Panc1 (cell line): ENCODE data around the gene PRH2. TPM values are rescaled to one million over a fixed set of nuclear protein-coding genes. Genes with fewer than 3 reads are reported as not detected.

ENCODE experiments used
- ATAC-seq: fragments of 200-7000 bp; cut with Tn5 transposase; 2 replicates; pipeline ENCODE4 v1.9.1; 2020; ENCODE audit warnings: mild to moderate bottlenecking, moderate library complexity
- BruUV-seq: library from RNA; stranded (reverse); fragments of 400-500 nt; replicated peaks from 2 replicates; lab custom pipeline; 2021; lab: Mats Ljungman, UMichigan
- CTCF ChIA-PET: fragments of 300-600 bp; sonication (Branson Sonifier 250); formaldehyde crosslinking; loops from one replicate; lab custom pipeline; 2022; ENCODE audit warnings: antibody characterized with exemption; lab: Charles Lee
- POLR2A ChIA-PET: fragments of 300-600 bp; sonication (Branson Sonifier 250); formaldehyde crosslinking; loops from one replicate; lab custom pipeline; 2022; ENCODE audit warnings: antibody characterized with exemption; lab: Charles Lee
- DNase-seq: peaks from one replicate; pipeline ENCODE4 v3.0.0-alpha.2; 2010; ENCODE audit warnings: low read depth, low spot score
- H3K27ac ChIP-seq: 2 replicates; pipeline ENCODE4 v1.5.1; 2011; ENCODE audit warnings: mild to moderate bottlenecking, low read length, inconsistent platforms
- H3K27me3 ChIP-seq: fragments of 200-500 bp; sonication (Bioruptor generic); 2 replicates; pipeline ENCODE4 v1.6.0; 2014; ENCODE audit warnings: low read length, inconsistent platforms; ENCODE audit not compliant: control insufficient read depth, insufficient read depth
- H3K36me3 ChIP-seq: fragments of 200-500 bp; sonication (Bioruptor generic); 2 replicates; pipeline ENCODE4 v1.5.1; 2014; ENCODE audit warnings: inconsistent platforms, mild to moderate bottlenecking, low read length, moderate library complexity; ENCODE audit not compliant: control insufficient read depth, insufficient read depth
- H3K4me1 ChIP-seq: 2 replicates; pipeline ENCODE4 v1.5.1; 2011; ENCODE audit warnings: inconsistent platforms, mild to moderate bottlenecking, low read length, moderate library complexity; ENCODE audit not compliant: control insufficient read depth, insufficient read depth
- H3K4me3 ChIP-seq, 2 experiments: 2 replicates each; pipeline ENCODE4 v1.5.1; 2011 to 2012; ENCODE audit warnings: low read depth in 2 of 2, low read length in 2 of 2, mild to moderate bottlenecking in 2 of 2, inconsistent platforms in 1 of 2, moderate library complexity in 1 of 2
- H3K9me3 ChIP-seq: fragments of 200-500 bp; sonication (Bioruptor generic); 2 replicates; pipeline ENCODE4 v1.5.1; 2014; ENCODE audit warnings: low read depth, mild to moderate bottlenecking, inconsistent platforms, low read length, moderate library complexity; ENCODE audit not compliant: control insufficient read depth, insufficient read depth
- CTCF ChIP-seq: fragments of 450-650 bp; IDR thresholded peaks from 2 replicates; pipeline ENCODE4 v1.5.1; 2017; ENCODE audit warnings: mild to moderate bottlenecking
- POLR2AphosphoS5 ChIP-seq: IDR thresholded peaks from 2 replicates; pipeline ENCODE4 v1.6.1; 2012; ENCODE audit warnings: mild to moderate bottlenecking, low read depth, low read length, moderate library complexity
- SIN3A ChIP-seq: IDR thresholded peaks from 2 replicates; pipeline ENCODE4 v1.6.1; 2012; ENCODE audit warnings: low read depth, mild to moderate bottlenecking, low read length, moderate library complexity, borderline replicate concordance; ENCODE audit not compliant: insufficient read depth
- TCF7L2 ChIP-seq: IDR thresholded peaks from 2 replicates; pipeline ENCODE4 v1.6.1; 2011; ENCODE audit warnings: mild to moderate bottlenecking, low read depth, low read length, inconsistent platforms
- in situ Hi-C: cut with HindIII; loops from 2 replicates; pipeline ENCODE4 v1.10.0; 2016; ENCODE audit warnings: low sequenced_read_pairs, low pct_unique_long_range_greater_than_20kb
- intact Hi-C: fragments of 100-400 bp; cut with micrococcal nuclease; formaldehyde crosslinking; loops from one replicate; pipeline ENCODE4 v1.10.0; 2022; ENCODE audit not compliant: unreplicated experiment
- total RNA-seq: library from RNA; stranded (reverse); gene quantifications from one replicate; pipeline ENCODE4 v1.2.1, GENCODE V29; 2021; ENCODE audit not compliant: unreplicated experiment
- TF ChIP-seq, protein P1 (sequence below), 2 experiments: IDR thresholded peaks; 2 replicates each; pipeline ENCODE4 v1.6.1; 2011 to 2012; ENCODE audit warnings: low read depth in 2 of 2, control low read depth in 1 of 2, low read length in 1 of 2, mild to moderate bottlenecking in 1 of 2, moderate library complexity in 1 of 2; ENCODE audit not compliant: insufficient read depth in 1 of 2

PRH2 gene
- total RNA-seq, 1 experiment from 2014 or later: not detected

- Histone ChIP-seq H3K36me3 (no peaks in the 10 kb centered on the region), H3K4me3 (no peak overlapping the region), H3K9me3 (no peaks in the 10 kb centered on the region), H3K27ac (no peak overlapping the region), H3K27me3 (no peaks in the 10 kb centered on the region), H3K4me1 (no peaks in the 10 kb centered on the region)
- intact Hi-C loops (no loop called here), in situ Hi-C loops (no loop called here)
- ChIA-PET POLR2A (no interaction called here), CTCF (no interaction called here)
- DNase-seq: no peak
- no TSS peak for BruUV-seq
- ATAC-seq: no peak
- TF ChIP-seq CTCF (no peak), SIN3A (no peak), POLR2AphosphoS5 (no peak), TCF7L2 (no peak)
- TF ChIP-seq, protein P1, sequence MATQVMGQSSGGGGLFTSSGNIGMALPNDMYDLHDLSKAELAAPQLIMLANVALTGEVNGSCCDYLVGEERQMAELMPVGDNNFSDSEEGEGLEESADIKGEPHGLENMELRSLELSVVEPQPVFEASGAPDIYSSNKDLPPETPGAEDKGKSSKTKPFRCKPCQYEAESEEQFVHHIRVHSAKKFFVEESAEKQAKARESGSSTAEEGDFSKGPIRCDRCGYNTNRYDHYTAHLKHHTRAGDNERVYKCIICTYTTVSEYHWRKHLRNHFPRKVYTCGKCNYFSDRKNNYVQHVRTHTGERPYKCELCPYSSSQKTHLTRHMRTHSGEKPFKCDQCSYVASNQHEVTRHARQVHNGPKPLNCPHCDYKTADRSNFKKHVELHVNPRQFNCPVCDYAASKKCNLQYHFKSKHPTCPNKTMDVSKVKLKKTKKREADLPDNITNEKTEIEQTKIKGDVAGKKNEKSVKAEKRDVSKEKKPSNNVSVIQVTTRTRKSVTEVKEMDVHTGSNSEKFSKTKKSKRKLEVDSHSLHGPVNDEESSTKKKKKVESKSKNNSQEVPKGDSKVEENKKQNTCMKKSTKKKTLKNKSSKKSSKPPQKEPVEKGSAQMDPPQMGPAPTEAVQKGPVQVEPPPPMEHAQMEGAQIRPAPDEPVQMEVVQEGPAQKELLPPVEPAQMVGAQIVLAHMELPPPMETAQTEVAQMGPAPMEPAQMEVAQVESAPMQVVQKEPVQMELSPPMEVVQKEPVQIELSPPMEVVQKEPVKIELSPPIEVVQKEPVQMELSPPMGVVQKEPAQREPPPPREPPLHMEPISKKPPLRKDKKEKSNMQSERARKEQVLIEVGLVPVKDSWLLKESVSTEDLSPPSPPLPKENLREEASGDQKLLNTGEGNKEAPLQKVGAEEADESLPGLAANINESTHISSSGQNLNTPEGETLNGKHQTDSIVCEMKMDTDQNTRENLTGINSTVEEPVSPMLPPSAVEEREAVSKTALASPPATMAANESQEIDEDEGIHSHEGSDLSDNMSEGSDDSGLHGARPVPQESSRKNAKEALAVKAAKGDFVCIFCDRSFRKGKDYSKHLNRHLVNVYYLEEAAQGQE (IDR thresholded peaks at IDR 0.05; ENCODE audit: insufficient read depth in 1 of 2, low read depth in 2 of 2, low read length in 1 of 2): no peak
These were observed 27.0 kb downstream of the PRH2 start for GRCh38 chr12:10956085-10956484.

- no peak overlapping the region for H3K27ac ChIP-seq
- POLR2A ChIA-PET: no interaction called here
- no peaks in the 10 kb centered on the region for H3K9me3 ChIP-seq
- no peak for ATAC-seq
- no TSS peak for BruUV-seq
- no peaks in the 10 kb centered on the region for H3K4me1 ChIP-seq
- in situ Hi-C loops: no loop called here
- H3K4me3 ChIP-seq: no peak overlapping the region
- CTCF ChIA-PET: no interaction called here
- intact Hi-C loops: no loop called here
- no peaks in the 10 kb centered on the region for H3K36me3 ChIP-seq
- no peaks in the 10 kb centered on the region for H3K27me3 ChIP-seq
- no peak for DNase-seq
- TF ChIP-seq POLR2AphosphoS5: no peak
- no peak for TF ChIP-seq TCF7L2
- TF ChIP-seq, protein P1 (IDR thresholded peaks at IDR 0.05; ENCODE audit: insufficient read depth in 1 of 2, low read depth in 2 of 2, low read length in 1 of 2): no peak
- TF ChIP-seq CTCF: no peak
- no peak for TF ChIP-seq SIN3A
These were observed 28.7 kb downstream of the PRH2 start for GRCh38 chr12:10957741-10958140.
